H1 (cell line): Measurements from ENCODE around the gene DPH1. TPM values are rescaled to one million over a fixed set of nuclear protein-coding genes. Genes with fewer than 3 reads are reported as not detected.

Source experiments
- CTCF ChIA-PET: fragments of 300-600 bp; sonication (Branson Sonifier 250); formaldehyde crosslinking; loops from one replicate; lab custom pipeline; 2021; ENCODE audit not compliant: partially characterized antibody; lab: Charles Lee
- POLR2A ChIA-PET: fragments of 300-600 bp; sonication (Branson Sonifier 250); formaldehyde crosslinking; loops from one replicate; lab custom pipeline; 2021; ENCODE audit warnings: inconsistent platforms; ENCODE audit not compliant: partially characterized antibody; lab: Charles Lee
- DNase-seq, 2 experiments: peaks; one replicate each; pipeline versions ENCODE4 v3.0.0 to v3.0.0-alpha.2; 2010 to 2022; ENCODE audit warnings: low spot score in 2 of 2, low read depth in 1 of 2, mixed read lengths in 1 of 2
- FAIRE-seq: peaks from 2 replicates; lab custom pipeline; 2011; peaks lifted over from hg19 to GRCh38; lab: Jason Lieb, UNC
- H2AFZ ChIP-seq: 2 replicates; pipeline ENCODE4 v1.8.1; 2012; ENCODE audit warnings: low read length, inconsistent platforms
- H2AK5ac ChIP-seq: 2 replicates; pipeline ENCODE4 v1.6.1; 2013; ENCODE audit warnings: low read depth, low read length
- H2BK120ac ChIP-seq: replicated peaks from 2 replicates; pipeline ENCODE3; 2013; ENCODE audit warnings: low read depth, low read length, inconsistent platforms
- H2BK12ac ChIP-seq: 2 replicates; pipeline ENCODE4 v1.6.1; 2013; ENCODE audit warnings: low read depth, low read length
- H2BK15ac ChIP-seq: 2 replicates; pipeline ENCODE4 v1.6.1; 2013; ENCODE audit warnings: low read length
- H2BK20ac ChIP-seq: 2 replicates; pipeline ENCODE4 v1.6.1; 2013; ENCODE audit warnings: low read length
- H2BK5ac ChIP-seq: 2 replicates; pipeline ENCODE4 v1.6.1; 2013; ENCODE audit warnings: low read depth, low read length
- H3K14ac ChIP-seq: 2 replicates; pipeline ENCODE4 v1.6.1; 2013; ENCODE audit warnings: inconsistent platforms; ENCODE audit not compliant: insufficient read length
- H3K18ac ChIP-seq: 2 replicates; pipeline ENCODE4 v1.6.1; 2013; ENCODE audit warnings: low read length; ENCODE audit errors: extremely low read depth
- H3K23ac ChIP-seq: 2 replicates; pipeline ENCODE4 v1.6.1; 2013; ENCODE audit warnings: inconsistent platforms; ENCODE audit not compliant: insufficient read length
- H3K23me2 ChIP-seq: 2 replicates; pipeline ENCODE4 v1.6.1; 2013; ENCODE audit warnings: low read depth, low read length
- H3K27ac ChIP-seq: 2 replicates; pipeline ENCODE4 v1.6.1; 2011; ENCODE audit warnings: low read depth, low read length, inconsistent platforms
- H3K27me3 ChIP-seq, 4 experiments: replicated peaks in 1 of 4; 1 replicate in 1 of 4; 2 replicates in 3 of 4; pipeline versions ENCODE4 v1.6.1 to v1.8.1; 2011 to 2013; ENCODE audit warnings: low read length in 3 of 4, mild to moderate bottlenecking in 3 of 4, inconsistent platforms in 2 of 4, mixed read lengths in 2 of 4, moderate library complexity in 1 of 4; ENCODE audit not compliant: control insufficient read depth in 3 of 4, insufficient read depth in 3 of 4; ENCODE audit errors: extremely low read depth in 1 of 4
- H3K36me3 ChIP-seq, 4 experiments: 2 replicates each; pipeline versions ENCODE4 v1.6.1 to v1.8.1; 2011 to 2013; ENCODE audit warnings: mild to moderate bottlenecking in 4 of 4, low read length in 3 of 4, moderate library complexity in 2 of 4, control low read depth in 1 of 4, inconsistent platforms in 1 of 4; ENCODE audit not compliant: insufficient read depth in 4 of 4, control insufficient read depth in 2 of 4
- H3K4ac ChIP-seq: replicated peaks from 2 replicates; pipeline ENCODE3; 2013; ENCODE audit warnings: low read length, low read depth, mixed read lengths, inconsistent platforms; ENCODE audit not compliant: insufficient read length
- H3K4me1 ChIP-seq, 4 experiments: replicated peaks in 1 of 4; 1 replicate in 1 of 4; 2 replicates in 3 of 4; pipeline versions ENCODE4 v1.6.1 to v1.8.1; 2011 to 2013; ENCODE audit warnings: low read length in 3 of 4, inconsistent platforms in 2 of 4, mixed read lengths in 1 of 4; ENCODE audit not compliant: insufficient read depth in 4 of 4, control insufficient read depth in 3 of 4
- H3K4me2 ChIP-seq, 2 experiments: 2 replicates each; pipeline versions ENCODE4 v1.6.1 to v1.8.1; 2011 to 2013; ENCODE audit warnings: low read depth in 2 of 2, low read length in 2 of 2, control low read depth in 1 of 2, inconsistent platforms in 1 of 2, mild to moderate bottlenecking in 1 of 2; ENCODE audit not compliant: insufficient read depth in 1 of 2
- H3K4me3 ChIP-seq, 4 experiments: fragments of 200-600, 300-600 bp in 1 of 4; sonication (generic), shearing (Covaris generic), sonication (Bioruptor Twin) in 1 of 4; 2 replicates each; pipeline versions ENCODE4 v1.5.1 to v1.8.1; 2011 to 2016; ENCODE audit warnings: low read length in 4 of 4, low read depth in 3 of 4, control low read depth in 2 of 4, inconsistent platforms in 2 of 4, mild to moderate bottlenecking in 2 of 4, mixed read lengths in 1 of 4, moderate library complexity in 1 of 4; ENCODE audit not compliant: insufficient read depth in 2 of 4; ENCODE audit errors: extremely low read depth in 1 of 4
- H3K56ac ChIP-seq: replicated peaks from 2 replicates; pipeline ENCODE3; 2013; ENCODE audit warnings: low read depth, mild to moderate bottlenecking, mixed read lengths, low read length, inconsistent platforms; ENCODE audit not compliant: insufficient read length
- H3K79me1 ChIP-seq: 2 replicates; pipeline ENCODE4 v1.6.1; 2013; ENCODE audit warnings: low read depth, low read length, control low read depth
- H3K79me2 ChIP-seq, 2 experiments: 2 replicates each; pipeline versions ENCODE4 v1.6.1 to v1.8.1; 2012 to 2013; ENCODE audit warnings: low read length in 2 of 2, mild to moderate bottlenecking in 2 of 2, inconsistent platforms in 1 of 2; ENCODE audit not compliant: insufficient read depth in 2 of 2, control insufficient read depth in 1 of 2
- H3K9ac ChIP-seq, 4 experiments: replicated peaks in 1 of 4; 1 replicate in 1 of 4; 2 replicates in 3 of 4; pipeline versions ENCODE4 v1.6.1 to v1.8.1; 2011 to 2013; ENCODE audit warnings: low read depth in 3 of 4, low read length in 3 of 4, control low read depth in 2 of 4, mild to moderate bottlenecking in 2 of 4, moderate library complexity in 2 of 4, inconsistent platforms in 1 of 4; ENCODE audit errors: extremely low read depth in 1 of 4
- H3K9me3 ChIP-seq, 2 experiments: 2 replicates each; pipeline versions ENCODE4 v1.6.1 to v1.8.1; 2012 to 2013; ENCODE audit warnings: mild to moderate bottlenecking in 2 of 2, moderate library complexity in 2 of 2, control low read depth in 1 of 2, inconsistent platforms in 1 of 2, low read depth in 1 of 2, low read length in 1 of 2, mixed read lengths in 1 of 2; ENCODE audit not compliant: insufficient read depth in 2 of 2
- H4K20me1 ChIP-seq, 2 experiments: replicated peaks in 1 of 2; 2 replicates each; pipeline versions ENCODE3 to v1.8.1; 2011 to 2013; ENCODE audit warnings: inconsistent platforms in 2 of 2, low read length in 2 of 2, mild to moderate bottlenecking in 1 of 2; ENCODE audit not compliant: insufficient read depth in 2 of 2, control insufficient read depth in 1 of 2
- H4K5ac ChIP-seq: 2 replicates; pipeline ENCODE4 v1.6.1; 2013; ENCODE audit warnings: low read length, low read depth, mixed read lengths, inconsistent platforms; ENCODE audit not compliant: insufficient read length
- H4K8ac ChIP-seq: 2 replicates; pipeline ENCODE4 v1.8.0; 2013; ENCODE audit warnings: mild to moderate bottlenecking, moderate library complexity, low read length, inconsistent platforms; ENCODE audit not compliant: insufficient read depth; ENCODE audit errors: extremely low read depth
- H4K91ac ChIP-seq: replicated peaks from 2 replicates; pipeline ENCODE3; 2013; ENCODE audit warnings: low read length, mixed read lengths, inconsistent platforms; ENCODE audit not compliant: insufficient read length
- POLR2AphosphoS5 ChIP-seq: IDR thresholded peaks from 2 replicates; pipeline ENCODE4 v1.6.1; 2011; ENCODE audit warnings: low read depth, low read length
- SIN3A ChIP-seq, 2 experiments: IDR thresholded peaks in 1 of 2; conservative IDR thresholded peaks in 1 of 2; 2 replicates each; pipeline ENCODE4 v1.6.1; 2011 to 2012; ENCODE audit warnings: low read length in 2 of 2, improper control_type of control experiment in 1 of 2, low read depth in 1 of 2, mild to moderate bottlenecking in 1 of 2
- TAF1 ChIP-seq: IDR thresholded peaks from 2 replicates; pipeline ENCODE4 v1.6.1; 2011; ENCODE audit warnings: mild to moderate bottlenecking, low read depth, low read length
- WGBS, 2 experiments: shearing (Covaris generic) in 1 of 2; methylation state at CpG; one replicate each; pipeline versions ENCODE4 v1.1.6 to v1.1.7; 2013 to 2015; ENCODE audit warnings: low lambda C conversion rate in 2 of 2, mixed read lengths in 2 of 2, inconsistent platforms in 1 of 2, low coverage in 1 of 2, missing lambda C conversion rate in 1 of 2; ENCODE audit not compliant: insufficient replicate concordance in 2 of 2, insufficient coverage in 1 of 2, insufficient read length in 1 of 2; ENCODE audit errors: extremely low coverage in 1 of 2, missing lambda C conversion rate in 1 of 2; 5-methylcytosine and 5-hydroxymethylcytosine counted together
- polyA plus RNA-seq, 7 experiments: library from polyadenylated mRNA; depleted of rRNA in 3 of 7; stranded (reverse) in 5 of 7; unstranded in 2 of 7; fragments of >200 nt in 5 of 7; fragments of 200-250 nt in 2 of 7; gene quantifications; 1 replicate in 5 of 7; 2 replicates in 1 of 7; 4 replicates in 1 of 7; pipeline versions ENCODE4 v1.2.1 to v1.2.3, GENCODE V29; 2011 to 2013; ENCODE audit warnings: missing spikeins in 2 of 7, mixed read lengths in 2 of 7
- total RNA-seq: library from RNA; stranded (reverse); fragmentation: NEBNext Ultra II Directional; extraction: Animal tissue kit (Norgen Biotek cat#: 25700); gene quantifications from 2 replicates; pipeline ENCODE4 v1.2.1, GENCODE V29; 2021

The DPH1 gene
- total and polyA plus RNA-seq, 2 of the 8 experiments (the other 6 are each of a cell fraction or from before 2014, with no cell fraction given) = 24.9 to 30.0 TPM

GRCh38 chr17:2063261-2064146 is 33.6 kb downstream of the DPH1 start:
- Histone ChIP-seq H3K4me3 (no peak overlapping the region), H3K79me2 (no peaks in the 10 kb centered on the region), H3K27me3 (peaks cover 4 to 27% (median 21%) of the 10 kb centered on the region in 4 experiments), H2BK20ac (no peak overlapping the region), H3K56ac (no peak overlapping the region), H3K14ac (no peak overlapping the region), H2BK120ac (no peak overlapping the region), H3K9ac (no peak overlapping the region), H3K4ac (no peak overlapping the region), H3K23ac (no peak overlapping the region), H4K8ac (no peak overlapping the region), H4K91ac (no peak overlapping the region), H3K4me2 (peak overlapping the region in 1 of 2 experiments; percentile 7; a peak in 1 of 4 replicates), H2BK15ac (no peak overlapping the region), H2AFZ (no peak overlapping the region), H3K18ac (no peak overlapping the region), H3K36me3 (peaks cover 0 to 4% (median 0%) of the 10 kb centered on the region in 4 experiments; a peak in 2 of 8 replicates), H3K27ac (no peak overlapping the region), H4K20me1 (peaks cover 6 to 8% of the 10 kb centered on the region in 2 experiments), H3K79me1 (no peaks in the 10 kb centered on the region), H3K9me3 (no peaks in the 10 kb centered on the region), H3K23me2 (no peaks in the 10 kb centered on the region), H3K4me1 (peaks cover 0 to 13% (median 9%) of the 10 kb centered on the region in 4 experiments; a peak in 6 of 7 replicates), H4K5ac (no peak overlapping the region), H2BK5ac (no peak overlapping the region), H2BK12ac (0 out of 2 replicates have a peak overlapping the region, but pooled peaks have one; percentile 14), H2AK5ac (peak overlapping the region; percentile 58; the same call in 1 of the 2 replicates)
- TF ChIP-seq POLR2AphosphoS5 (no peak), SIN3A (conservative IDR thresholded peaks at IDR 0.05 in 1 of 2, IDR thresholded peaks at IDR 0.05 in 1 of 2; ENCODE audit: low read depth in 1 of 2, low read length in 2 of 2) (no peak), TAF1 (no peak)
- POLR2A ChIA-PET = interaction anchor here (0.6 to 1.0 kb wide), 2 partner anchors 109 to 255 kb away, joined by 3 read pairs; no protein-coding TSS in a partner anchor
- FAIRE-seq (no peak), DNase-seq (no peak)
- 83% methylated on average over 16 of the region's 16 CpGs; no CpG with 5 or more reads in 1 of the 2 experiments for WGBS, 2 experiments
- CTCF ChIA-PET = interaction anchor here (1.0 to 7.6 kb wide), 17 partner anchors 9 to 189 kb away, joined by 3 to 58 read pairs (median 6); partner anchors contain the start of gene HIC1
